HG03066 (cell line): ENCODE results near the gene CMTM5.

Source experiments
- ATAC-seq: cut with Tn5 transposase; IDR thresholded peaks from one replicate; pipeline ENCODE4 v1.9.1; 2021; ENCODE audit warnings: low read depth; ENCODE audit not compliant: unreplicated experiment

The CMTM5 gene

DNA sequence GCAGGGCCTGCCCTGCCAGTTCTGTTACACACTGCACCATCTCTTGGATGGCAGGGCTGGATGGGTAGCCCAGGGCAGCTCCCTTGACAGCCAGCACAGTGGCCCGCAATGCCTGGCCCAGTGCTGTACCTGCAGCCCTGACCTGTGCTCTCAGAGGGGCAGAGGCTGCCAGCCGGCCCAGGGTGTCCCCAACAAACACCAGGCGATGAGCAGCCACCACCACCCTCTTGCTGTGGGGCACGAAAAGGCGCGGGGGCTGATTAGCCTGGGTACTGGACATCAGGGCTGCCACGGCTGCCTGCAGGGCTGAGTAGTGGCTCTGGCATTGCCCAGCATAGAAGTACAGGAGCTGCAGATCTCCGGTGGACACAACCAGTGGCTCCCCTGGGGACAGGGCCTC, 19.6 kb upstream of the CMTM5 start:
- ATAC-seq: no peak

DNA sequence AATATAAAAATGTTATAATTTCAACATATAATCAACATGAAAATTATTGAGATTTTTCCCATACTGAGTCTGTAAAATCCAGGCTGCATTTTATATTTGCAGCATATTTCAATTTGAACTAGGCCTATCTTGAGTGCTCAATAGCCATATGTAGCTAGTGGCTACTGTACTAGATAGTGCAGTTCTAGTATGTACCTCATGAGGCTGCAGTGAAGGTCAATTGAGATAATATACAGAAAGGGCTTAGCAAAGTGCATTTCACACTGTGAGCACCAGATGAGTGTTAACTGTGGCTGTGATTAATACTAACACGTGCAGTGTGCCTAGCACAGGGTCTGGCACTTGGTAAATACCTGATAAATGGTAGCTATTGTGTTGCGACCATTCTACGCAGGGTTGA, 18.8 kb upstream of the CMTM5 start:
- no peak for ATAC-seq

DNA sequence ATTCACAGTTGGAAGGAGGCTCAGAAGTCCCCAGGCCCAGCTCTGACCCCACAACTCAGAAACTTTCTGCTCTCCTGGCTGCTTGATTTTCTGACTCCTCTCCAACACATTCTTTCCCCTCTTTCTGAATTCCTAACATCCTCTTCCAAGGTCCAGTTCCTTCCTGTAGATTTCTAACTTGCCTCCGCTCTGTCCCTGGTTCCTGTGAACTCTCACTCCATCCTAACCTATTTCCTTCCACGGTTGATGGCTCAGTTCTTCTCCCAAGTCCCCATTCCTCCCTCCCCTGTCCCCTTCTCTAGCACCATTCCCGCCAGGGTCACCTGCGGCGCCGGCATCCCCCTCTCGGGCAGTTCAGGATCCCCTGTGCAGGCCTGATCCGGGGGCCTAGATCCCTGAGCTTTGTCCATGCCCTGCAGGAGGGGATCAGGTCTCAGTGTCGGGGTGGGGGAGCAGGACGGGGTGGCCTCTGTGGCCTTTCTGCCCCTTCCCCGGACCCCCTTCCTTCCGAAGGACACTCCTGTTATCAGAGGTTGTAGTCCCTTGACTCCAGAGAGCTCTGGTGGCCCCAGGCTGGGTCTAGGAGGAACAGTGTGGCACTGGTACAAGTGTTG, 18.2 kb upstream of the CMTM5 start:
- ATAC-seq: no peak

DNA sequence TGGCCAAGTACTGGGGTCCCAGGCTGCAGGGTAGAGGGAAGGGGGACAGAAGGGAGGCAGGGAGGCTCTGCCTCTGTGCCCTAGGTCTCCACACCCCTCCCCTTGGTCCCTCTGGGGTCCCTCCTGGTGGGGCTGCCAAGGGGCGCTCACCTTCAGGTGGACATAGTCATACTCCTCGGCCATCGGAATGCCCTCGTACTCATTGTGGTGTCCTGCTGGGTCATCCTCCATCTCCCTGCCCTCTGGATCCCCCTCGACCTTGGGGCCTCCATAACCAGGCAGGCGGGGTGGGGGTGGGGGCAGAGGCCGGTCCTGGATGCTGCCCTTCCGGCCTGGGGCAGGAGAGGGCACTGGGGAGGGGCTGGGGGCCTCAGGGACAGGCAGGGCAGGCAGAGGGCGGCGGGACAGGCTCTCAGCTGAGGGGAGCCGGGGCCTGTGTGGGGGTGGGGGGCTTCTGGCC, 17.6 kb upstream of the CMTM5 start:
- ATAC-seq: no peak

- ATAC-seq: no peak
Measured at GRCh38 chr14:23359722-23360447, 17.0 kb upstream of the CMTM5 start.

GRCh38 chr14:23360496-23360895, 16.4 kb upstream of the CMTM5 start:
- no peak for ATAC-seq

DNA sequence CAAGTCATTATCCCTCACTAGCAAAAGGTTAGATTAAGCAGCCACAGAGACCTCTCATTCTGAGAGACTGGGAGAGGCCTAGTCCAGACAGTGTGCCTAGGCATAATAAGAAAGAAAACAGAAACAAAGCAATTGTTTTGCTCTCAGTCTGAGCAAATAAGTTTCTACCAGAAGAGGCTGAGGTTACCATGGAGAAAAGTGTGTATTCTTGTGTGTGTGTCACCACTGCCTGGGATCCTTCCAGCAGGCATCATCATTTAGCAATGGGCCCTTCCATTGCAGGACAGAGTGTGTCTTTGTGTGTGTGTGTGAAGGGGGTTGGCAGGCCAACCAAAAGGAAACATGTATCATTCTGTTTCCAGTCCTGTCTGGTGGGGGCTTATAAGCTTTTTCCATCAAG, 15.5 kb upstream of the CMTM5 start:
- ATAC-seq: no peak

DNA sequence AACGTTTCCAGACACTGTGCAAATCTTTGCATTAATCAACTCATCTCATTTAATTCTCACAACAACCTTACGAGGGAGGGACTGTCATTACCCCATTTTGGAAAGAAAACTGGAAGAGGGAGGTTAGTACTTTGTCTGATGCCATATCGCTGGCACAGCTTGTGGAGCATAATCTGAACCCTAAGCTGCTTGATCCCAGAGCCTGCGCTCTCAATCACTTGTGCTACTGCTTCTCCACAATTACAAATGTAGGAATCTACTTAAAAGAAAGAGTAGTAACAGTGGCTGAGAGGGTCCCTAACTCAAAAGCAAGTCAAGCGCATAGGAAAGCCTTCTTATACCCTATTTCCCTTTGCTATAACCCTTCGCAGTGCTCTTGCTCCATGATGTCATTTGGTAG, 15.1 kb upstream of the CMTM5 start:
- no peak for ATAC-seq

DNA sequence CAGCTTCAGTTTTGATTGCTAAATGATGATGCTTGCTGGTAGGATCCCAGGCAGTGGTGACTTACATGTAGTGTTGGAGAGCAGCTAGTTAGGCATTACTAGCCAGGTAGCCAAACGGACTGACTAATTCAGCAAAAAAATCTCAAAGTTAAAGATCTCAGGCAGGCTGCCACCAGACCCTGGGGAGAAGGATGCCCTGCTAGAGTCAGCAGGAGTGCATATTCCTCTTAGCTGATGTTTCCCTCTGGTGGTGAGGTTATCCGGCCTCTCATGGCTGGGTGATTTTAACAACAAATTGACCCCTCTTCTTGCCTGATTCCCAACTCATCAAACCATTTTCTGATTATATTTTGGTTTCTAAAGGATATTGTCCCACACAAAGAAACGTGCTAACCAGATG, 14.6 kb upstream of the CMTM5 start:
- no peak for ATAC-seq

- ATAC-seq: no peak
Measured at GRCh38 chr14:23364164-23365035, 12.4 kb upstream of the CMTM5 start.

DNA sequence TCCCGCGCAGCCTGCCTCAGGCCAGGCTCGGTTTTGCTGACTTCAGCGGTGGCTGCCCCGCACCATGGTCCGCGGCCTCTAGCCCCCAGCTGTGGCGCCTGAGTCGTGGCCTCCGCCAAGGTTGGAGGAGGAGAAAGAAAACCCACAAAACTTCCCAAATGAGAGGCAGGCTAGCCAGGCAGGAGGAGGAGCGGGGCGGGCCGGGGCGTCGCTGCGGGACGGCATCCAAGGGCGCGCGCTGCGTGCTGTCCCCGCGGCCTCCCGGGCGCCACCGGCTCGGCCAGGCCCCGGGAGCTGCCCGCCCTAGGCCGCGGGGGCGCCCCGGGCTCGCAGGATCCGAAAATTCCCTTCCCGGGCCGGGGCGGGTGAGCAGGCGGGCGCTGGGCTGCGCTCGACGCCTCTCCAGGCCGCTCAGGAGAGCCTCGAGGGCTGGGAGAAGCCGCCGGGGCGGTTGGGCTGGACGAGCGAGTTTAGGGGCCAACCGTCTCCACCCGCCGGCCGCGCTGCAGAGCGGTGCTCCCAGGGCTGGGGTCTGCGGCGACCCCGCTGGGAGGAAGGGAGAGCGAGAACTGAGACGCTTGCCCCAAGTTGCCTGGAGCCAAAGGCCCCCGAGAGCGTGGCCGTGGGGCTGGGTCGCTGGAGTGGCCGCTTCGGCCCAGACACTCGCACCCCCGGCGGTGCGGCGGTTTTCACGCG, 11.7 kb upstream of the CMTM5 start, which contains the start of gene EFS:
EFS (minus strand) TSS at position 137 of the 696 bp plus-strand sequence. CDS start 147 bp downstream, outside the sequence.
- ATAC-seq: no peak

DNA sequence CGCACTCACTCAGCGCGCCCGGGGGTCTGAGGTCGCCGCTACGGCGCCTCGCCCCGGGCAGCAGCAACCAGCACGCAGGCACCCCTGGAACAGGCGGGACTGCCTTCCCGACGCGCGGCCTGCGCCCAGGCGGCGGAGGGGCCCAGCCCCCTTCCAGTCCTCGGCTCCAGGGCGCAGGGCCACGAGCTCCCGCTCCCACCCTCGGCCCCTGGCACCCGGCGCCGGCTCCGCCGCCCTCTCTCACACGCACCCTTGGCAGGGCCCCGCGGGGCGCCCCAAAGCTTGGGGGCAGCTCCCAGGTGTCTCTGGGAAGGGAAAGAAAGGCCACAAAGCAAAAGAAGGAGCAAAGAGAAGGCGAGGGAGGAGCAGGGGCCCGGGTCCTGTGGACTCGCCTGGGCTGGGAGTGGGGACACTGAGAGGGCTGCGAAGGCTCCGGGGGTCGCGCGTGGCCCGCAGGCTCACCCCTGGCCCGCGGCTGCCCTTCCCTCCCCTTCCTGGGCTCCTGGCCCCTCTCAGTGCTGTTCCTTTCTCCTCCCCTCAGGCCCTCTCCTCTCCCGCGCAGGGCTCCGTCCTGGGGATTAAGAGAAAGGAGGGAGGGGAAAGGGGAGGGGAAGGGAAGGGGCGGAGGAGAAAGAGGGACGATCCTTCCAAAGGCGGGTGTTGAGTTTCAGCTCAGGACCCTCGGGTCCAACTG, 11.0 kb upstream of the CMTM5 start:
- no peak for ATAC-seq

DNA sequence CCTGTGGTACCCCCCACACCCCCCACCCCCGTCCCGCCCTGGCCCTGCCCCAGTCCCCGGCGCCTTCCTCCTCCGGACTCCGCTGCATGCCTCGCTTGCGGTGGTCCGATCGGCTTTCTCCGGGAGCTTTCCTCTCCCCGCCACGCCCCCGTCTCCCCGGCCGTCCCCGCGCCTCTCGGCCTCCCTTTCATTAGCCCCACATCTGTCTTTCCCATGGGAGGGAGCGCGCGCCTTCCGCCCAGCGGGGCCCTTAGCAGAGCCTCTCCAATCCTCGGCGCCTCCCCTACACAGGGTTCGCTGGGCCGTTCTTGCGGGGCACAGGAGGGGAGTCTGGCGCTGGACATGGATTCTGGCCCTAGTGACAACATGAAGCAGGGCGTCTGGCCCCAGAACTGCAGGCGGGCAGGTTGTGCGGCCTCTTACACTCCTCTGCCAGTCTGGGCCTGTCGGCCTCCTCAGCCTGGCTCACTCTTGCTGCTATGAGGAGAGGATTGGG, 10.4 kb upstream of the CMTM5 start:
- no peak for ATAC-seq

DNA sequence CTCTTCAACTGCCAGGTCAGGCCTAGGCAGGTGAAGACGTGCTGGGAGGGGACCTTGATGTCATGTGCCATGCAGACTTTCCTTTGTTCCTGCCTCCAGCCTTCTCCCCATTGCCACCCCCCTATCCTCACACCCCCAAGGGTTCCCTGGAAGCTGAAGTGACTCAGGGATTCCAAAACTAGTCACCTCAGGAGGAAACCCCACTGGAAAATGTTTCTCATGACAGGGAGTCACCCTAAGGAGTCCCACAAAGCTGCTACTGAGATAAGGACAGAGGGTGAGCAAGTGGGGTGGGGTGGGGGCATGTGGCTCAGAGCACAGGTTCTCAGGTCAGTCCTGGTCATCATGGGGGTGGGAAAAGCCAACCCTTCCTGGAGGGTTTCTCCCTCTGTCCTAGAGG, 6.6 kb upstream of the CMTM5 start:
- no peak for ATAC-seq

- no peak for ATAC-seq
Measured at GRCh38 chr14:23371865-23372264, 5.0 kb upstream of the CMTM5 start.

- ATAC-seq: no peak
Measured at GRCh38 chr14:23372509-23372908, 4.3 kb upstream of the CMTM5 start, which contains the start of gene IL25. IL25 (plus strand) TSS chr14:23372809.

- no peak for ATAC-seq
Measured at GRCh38 chr14:23373041-23373440, 3.8 kb upstream of the CMTM5 start.

DNA sequence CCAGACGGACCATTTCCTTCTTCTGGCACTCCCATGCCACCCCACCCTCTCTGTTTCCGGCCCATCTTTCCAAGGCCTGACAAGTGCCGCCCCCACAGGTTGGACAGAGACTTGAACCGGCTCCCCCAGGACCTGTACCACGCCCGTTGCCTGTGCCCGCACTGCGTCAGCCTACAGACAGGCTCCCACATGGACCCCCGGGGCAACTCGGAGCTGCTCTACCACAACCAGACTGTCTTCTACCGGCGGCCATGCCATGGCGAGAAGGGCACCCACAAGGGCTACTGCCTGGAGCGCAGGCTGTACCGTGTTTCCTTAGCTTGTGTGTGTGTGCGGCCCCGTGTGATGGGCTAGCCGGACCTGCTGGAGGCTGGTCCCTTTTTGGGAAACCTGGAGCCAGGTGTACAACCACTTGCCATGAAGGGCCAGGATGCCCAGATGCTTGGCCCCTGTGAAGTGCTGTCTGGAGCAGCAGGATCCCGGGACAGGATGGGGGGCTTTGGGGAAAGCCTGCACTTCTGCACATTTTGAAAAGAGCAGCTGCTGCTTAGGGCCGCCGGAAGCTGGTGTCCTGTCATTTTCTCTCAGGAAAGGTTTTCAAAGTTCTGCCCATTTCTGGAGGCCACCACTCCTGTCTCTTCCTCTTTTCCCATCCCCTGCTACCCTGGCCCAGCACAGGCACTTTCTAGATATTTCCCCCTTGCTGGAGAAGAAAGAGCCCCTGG, 1.2 kb upstream of the CMTM5 start:
- ATAC-seq: no peak

- no peak for ATAC-seq
Measured at GRCh38 chr14:23377198-23377550, 328 bp downstream of the CMTM5 start.
